ENCODE data around the gene CYREN.
"Not testable (repeated sequence)": the region's sequence is repeated elsewhere in the genome, so short reads cannot be mapped to it uniquely, and the experiment has no call there.

CYREN gene

DNA sequence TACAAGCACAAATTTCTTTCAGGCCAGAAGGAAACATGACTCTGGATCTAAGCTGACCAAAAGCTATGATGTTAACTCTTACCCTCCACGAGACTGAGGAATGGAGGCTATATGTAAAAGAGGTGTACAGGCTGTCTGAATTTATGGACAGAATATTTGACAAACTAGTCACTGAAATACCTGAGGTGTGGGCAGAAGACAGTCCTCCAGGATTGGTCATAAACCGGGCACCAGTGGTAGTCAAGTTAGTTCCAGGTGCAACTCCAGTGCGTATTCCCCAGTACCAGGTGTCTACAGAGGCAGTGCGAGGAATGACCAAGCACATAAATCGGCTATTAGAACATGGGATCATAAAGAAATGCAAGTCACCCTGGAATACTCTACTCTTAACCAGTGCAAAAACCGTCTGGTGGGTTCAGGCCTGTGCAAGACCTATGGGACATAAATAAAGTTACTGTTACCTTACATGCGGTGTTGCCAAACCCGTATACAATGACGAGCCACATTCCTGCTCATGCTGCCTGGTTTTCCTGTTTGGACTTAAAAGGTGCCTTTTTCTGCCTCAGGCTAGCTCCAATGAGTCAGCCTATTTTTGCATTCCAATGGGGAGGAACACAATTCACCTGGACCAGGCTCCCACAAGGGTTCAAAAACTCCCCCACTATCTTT is 6.7 kb upstream of the CYREN start:
- no peak for DNase-seq (ENCODE audit: low spot score)

DNA sequence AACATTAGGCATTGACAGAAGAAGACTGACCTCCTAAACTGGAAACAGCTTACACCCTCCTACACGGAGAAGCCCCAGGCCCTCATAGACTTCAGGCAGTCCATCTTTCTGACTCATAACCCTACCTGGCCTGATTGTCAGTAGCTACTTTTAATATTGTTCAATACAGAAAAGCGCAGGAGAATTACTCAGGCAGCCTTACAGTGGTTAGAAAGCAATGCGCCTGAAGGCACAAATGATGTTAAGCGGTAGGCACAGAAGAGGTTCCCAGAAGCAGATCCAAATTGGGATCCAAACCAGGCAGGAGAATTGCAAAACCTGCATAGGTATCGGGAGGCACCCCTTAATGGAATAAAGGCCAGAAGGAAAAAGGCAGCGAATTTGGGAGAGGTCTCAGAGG is 5.4 kb upstream of the CYREN start:
- DNase-seq (ENCODE audit: low spot score): no peak

DNA sequence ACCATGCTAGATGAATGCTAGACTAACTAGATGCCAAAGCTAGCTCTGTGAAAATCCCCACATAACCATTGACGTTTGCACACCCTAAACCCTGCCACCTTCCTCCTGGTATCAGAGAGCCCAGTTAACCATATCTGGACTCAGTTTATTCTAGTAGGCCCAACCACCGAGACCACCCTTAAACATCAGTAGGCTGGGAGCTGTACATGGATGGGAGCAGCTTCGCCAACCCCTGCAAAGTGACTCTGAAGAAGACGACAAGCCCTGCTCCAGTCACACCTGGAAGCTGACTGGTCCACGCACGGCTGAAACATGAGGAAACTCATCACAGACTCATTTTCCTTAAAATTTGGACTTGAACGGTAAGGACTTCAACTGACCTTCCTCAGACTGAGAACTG is 4.4 kb upstream of the CYREN start:
- no peak for DNase-seq (ENCODE audit: low spot score)

DNA sequence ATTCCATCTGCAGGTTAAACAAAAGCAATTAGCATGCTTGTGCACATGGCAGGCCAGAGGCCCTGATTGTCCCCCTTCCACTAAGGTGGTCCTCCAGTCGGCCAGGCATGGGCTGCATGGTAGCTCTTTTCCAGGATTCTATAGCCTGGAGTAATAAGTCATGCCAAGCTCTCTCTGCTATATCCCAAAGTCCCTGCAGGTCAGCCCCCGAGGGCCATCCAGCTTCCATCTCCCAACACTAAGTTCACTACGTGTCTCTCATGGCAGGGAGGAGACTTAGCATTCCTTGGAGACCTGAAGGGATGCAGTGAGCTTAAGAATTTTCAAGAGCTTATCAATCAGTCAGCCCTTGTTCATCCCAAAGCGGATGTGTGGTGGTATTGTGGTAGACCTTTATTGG is 3.4 kb upstream of the CYREN start:
- DNase-seq (ENCODE audit: low spot score): not testable (repeated sequence)

DNA sequence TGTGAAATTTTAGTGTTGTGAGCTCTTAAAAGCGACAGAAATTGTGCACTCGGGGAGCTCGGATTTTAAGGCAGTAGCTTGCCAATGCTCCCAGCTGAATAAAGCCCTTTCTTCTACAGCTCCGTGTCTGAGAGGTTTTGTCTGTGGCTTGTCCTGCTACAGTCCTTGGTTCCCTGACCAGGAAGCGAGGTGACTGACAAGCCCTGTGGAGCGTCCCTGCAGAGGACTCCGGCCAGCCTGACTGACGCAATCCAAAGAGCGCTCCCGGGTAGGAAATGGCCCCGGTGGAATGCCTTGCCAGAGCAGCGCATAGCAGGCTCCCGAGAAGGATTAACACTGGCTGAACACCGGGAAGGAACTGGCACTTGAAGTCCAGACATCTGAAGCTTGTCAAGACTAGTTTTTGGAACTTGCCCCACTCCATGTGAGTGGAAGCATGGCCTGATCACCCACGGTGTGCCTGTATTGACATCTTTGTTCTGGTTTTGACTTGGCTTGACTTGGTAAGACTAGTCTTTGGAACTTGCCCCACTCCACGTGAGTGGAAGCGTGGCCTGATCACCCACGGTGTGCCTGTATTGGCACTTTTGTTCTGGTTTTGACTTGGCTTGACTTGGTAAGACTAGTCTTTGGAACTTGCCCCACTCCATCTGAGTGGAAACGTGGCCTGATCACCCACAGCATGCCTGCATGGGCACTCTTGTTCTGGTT is 1.2 kb upstream of the CYREN start:
- DNase-seq (ENCODE audit: low spot score): not testable (repeated sequence)

DNA sequence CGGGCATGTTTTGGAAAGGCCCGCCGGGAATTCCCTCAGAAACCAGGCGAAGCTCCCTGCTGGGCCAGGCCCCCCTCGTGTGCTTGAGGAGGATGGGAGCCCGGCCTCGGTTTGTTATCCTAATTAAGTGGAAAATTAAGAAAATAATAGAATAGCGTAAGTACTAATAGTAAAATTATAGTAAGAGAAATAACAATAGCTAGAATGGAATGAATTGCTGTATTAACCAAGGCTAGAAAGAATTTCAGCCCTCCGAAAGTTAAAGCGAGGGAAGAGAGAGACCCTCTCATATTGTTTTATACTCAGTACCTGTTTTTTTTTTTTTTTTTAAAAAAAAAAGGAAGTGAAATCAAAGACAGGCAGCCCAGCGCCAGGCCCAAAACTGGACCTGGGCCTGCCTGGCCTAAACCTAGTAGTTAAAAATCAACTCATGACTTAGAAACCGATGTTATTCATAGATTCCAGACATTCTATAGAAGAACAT is 533 bp upstream of the CYREN start:
- not testable (repeated sequence) for DNase-seq (ENCODE audit: low spot score)

DNA sequence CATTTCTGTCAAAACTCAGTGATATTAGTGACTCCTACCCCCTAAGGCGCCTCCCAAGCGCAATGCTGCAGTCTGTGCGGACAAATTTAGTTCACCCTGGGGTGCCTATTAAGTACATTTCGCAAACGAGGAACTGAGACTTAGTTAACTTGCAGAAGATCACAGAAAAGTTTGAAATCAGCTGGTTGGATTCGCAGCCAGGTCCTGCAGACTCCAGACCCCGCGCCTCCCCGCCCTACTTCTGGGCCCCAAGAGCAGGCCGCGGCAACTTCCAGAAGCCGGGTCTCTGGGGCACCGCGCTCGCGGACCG is 588 bp downstream of the CYREN start:
- no peak for DNase-seq (ENCODE audit: low spot score)

DNA sequence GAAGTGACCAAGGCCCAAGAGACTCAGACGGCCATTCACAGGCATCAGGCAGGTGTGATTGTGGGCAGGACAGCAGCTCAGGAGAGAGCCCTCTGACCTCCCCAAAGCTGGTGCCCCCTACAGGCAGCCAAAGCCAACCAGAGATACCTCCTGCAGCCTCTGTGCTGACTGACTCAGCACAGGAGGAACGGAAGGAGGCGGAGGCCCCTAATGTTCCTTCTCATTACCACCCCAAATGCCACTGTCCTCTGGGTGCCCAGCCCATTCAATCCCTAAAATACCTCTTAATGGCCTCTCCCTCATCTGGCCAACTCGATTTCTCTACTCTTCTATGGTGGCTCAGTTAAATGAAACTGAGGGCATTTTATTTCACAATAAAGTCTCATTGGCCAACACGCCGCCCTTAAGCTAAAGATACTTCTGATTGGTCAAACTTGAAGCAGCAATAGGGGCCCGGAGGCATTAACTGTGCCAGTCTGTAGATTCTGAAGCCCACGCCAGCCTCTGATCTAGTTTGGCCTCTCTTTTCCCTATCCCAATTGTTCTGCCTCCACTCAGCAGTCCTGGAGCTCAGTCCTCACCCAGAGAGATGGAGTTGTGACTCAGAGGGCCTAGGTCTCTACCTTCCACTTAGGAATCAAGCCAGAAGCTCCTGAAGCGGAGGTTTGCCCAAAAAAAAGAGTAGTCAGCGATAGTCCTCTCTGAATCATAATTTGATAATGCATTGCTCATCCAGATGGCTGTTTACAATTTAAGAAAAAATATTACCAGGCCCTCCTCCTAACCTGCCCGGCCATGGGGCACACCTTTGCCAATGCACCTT is 1.2 kb downstream of the CYREN start:
- DNase-seq (ENCODE audit: low spot score): peak; percentile 67

DNA sequence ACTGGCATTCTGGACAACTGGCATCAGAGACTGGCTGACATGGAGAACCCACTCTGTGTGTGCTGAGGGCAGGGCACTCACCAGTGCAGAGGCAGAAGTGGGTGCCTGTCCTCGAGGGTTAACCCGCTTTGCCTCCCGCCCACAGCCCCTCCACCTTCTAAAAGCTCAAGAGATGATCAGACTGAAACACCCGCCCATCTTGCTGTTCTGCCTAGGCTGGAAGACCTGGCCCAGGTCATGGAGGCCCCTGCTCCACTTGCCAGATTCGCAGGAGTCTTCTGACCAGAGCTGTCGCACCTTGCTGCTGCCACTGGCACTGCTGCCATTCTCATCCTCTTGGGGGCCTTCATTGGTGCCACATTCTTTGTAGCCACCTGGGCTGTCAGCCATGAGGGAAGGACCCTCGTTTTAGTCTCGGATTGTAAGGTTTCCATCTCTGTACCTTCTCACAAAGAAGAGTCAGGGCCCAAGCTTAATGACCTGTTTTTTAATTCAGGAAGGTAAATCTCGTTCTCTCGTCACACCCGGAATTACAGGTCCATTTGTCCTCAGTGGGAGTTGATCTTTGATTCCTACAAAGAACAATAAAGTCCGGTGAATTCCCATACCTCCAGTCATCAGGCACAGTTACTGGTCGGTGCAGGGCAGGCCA is 1.9 kb downstream of the CYREN start:
- DNase-seq (ENCODE audit: low spot score): no peak

DNA sequence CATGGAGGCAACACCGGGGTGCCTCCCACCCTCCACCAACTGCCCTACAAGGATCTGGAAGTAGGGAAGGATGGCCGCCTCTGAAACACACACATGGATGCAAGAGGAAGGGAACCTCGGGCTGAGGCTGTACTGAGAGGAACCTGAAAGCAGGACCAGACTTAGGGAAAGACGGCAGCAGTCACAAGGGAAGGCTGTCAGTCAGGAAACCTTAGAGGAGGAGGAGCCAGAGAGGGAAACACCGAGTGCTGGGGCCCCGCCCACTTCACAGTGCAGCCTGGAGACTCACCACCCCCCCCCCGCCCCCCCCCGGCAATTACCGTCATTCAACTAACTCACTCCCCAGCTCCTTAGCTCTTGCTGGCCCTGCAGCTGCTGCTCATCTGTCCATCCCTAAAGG is 2.5 kb downstream of the CYREN start:
- peak; percentile 29 for DNase-seq (ENCODE audit: low spot score)

DNA sequence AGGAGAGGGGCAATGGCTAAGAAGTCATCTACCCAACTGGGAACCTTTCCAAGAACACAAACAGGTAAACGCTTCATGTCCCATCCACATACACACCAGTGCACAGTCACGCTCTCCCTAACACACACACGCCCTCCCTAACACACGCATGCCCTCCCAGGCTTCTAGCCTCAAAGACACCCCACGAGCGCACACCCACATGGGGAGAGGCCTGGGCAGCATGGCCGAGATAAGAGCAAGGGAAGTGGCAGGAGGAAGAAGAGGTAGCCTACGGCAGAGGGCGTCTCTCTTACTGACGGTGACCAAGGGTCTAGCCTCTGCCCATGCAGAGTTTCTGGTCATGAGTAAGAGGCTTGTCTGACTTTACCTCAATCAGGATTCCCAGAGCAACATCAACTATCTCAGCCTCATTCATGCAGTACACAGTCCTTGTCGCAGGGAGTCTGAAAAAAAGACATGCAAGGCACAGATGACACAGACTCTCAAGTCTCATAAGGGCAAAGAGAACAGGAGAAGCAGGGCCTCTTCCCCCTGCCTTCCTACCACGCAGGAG is 3.1 kb downstream of the CYREN start:
- no peak for DNase-seq (ENCODE audit: low spot score)

DNA sequence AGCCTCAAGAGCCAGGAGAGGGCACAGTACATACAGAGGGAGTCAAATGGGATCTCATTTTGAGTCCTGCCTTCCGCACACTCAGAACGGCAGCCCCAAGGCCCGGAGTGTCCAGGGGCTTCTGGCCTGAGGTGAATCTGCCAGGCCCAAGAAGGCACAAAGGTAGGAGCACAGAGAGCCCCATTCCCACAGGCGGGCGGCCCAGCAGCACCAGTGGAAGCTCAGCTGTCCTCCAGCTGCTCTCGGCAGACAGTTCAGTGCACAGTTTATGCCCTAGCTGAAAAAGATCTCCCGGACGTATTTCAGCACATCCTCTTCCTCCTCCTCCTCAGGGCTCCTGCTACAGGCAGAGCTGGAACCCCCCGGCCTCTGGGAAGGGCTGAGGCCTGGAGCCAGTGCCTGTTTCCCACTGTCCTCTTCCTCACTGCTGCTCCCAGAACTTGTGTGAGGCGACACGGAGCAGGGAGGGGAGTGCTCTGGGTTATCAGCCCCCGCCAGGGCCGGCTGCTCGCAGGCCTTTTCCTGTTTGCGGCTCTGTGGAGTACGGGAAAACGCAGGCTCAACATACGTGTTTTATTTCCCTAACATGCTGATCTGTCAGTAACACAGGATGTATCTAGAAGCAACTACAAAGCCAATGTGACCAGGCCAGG is 4.0 kb downstream of the CYREN start:
- no peak for DNase-seq (ENCODE audit: low spot score)

DNA sequence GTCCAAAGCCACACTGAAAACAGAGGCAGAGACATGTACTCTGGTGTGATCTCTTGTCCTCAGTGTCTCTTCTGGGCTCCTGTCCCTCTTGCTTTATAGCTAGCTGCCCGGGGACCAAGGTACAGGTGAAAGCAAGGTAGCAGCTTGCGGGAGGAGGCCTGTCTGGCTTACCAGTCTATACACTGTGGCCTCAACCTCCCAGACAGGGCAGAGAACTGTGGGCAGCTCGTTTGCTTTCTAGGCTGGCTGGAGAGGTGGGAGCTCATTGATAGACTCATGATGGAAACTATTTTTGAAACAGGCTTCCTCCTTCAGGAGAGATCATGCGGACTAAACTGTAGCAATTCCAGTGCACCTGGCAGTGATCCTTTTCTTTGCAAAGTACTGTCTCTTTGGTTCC is 4.6 kb downstream of the CYREN start:
- DNase-seq (ENCODE audit: low spot score): no peak

DNA sequence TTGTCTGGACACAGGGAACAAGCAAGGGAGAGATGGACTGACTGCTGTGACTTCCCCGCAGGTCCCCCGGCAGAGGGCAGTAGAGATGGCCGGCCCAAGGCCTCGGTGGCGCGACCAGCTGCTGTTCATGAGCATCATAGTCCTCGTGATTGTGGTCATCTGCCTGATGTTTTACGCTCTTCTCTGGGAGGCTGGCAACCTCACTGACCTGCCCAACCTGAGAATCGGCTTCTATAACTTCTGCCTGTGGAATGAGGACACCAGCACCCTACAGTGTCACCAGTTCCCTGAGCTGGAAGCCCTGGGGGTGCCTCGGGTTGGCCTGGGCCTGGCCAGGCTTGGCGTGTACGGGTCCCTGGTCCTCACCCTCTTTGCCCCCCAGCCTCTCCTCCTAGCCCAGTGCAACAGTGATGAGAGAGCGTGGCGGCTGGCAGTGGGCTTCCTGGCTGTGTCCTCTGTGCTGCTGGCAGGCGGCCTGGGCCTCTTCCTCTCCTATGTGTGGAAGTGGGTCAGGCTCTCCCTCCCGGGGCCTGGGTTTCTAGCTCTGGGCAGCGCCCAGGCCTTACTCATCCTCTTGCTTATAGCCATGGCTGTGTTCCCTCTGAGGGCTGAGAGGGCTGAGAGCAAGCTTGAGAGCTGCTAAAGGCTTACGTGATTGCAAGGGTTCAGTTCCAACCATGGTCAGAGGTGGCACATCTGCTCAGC is 6.0 kb downstream of the CYREN start:
- DNase-seq (ENCODE audit: low spot score): no peak

DNA sequence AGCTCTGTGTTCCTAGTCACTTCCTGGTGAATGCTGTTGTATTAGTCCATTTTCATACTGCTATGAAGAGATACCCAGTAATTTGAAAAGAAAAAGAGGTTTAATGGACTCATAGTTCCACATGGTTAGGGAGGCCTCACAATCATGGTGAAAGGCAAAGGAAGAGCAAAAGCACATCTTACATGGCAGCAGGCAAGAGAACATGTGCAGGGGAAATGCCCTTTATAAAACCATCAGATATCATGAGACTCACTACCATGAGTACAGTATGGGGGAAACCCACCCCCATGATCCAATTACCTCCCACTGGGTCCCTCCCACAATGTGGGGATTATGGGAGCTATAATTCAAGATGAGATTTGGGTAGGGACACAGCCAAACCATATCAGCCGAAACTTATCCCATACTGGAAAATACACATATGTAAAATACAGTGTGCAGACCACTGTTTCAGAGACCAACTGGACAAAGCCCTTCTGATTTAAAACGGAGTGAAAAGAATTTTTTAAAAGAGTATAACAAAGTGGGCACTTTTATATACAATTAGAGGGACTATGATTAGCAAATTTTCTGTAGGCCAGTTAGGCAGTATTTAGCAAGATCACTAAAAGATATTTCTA is 8.0 kb downstream of the CYREN start:
- DNase-seq (ENCODE audit: low spot score): no peak

DNA sequence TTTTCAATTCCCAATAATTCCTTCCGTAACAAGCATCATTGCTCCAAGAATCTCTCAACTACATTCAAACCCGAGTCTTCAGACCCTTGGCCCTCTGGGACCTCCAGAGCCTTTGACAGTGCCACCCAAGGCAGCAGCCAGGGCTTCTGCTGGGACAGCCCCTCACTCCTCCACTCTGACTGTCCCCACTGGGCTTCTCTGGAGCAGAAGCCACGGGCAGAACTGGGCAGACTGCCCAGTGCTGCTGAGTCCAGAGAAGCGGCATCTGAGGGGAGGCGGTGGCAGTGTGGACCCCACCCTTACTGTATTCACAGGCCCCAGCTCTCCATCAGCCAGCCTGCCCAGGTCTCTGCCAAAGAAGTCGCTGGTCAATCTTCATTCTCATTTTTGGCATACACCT is 8.8 kb downstream of the CYREN start:
- DNase-seq (ENCODE audit: low spot score): no peak

DNA sequence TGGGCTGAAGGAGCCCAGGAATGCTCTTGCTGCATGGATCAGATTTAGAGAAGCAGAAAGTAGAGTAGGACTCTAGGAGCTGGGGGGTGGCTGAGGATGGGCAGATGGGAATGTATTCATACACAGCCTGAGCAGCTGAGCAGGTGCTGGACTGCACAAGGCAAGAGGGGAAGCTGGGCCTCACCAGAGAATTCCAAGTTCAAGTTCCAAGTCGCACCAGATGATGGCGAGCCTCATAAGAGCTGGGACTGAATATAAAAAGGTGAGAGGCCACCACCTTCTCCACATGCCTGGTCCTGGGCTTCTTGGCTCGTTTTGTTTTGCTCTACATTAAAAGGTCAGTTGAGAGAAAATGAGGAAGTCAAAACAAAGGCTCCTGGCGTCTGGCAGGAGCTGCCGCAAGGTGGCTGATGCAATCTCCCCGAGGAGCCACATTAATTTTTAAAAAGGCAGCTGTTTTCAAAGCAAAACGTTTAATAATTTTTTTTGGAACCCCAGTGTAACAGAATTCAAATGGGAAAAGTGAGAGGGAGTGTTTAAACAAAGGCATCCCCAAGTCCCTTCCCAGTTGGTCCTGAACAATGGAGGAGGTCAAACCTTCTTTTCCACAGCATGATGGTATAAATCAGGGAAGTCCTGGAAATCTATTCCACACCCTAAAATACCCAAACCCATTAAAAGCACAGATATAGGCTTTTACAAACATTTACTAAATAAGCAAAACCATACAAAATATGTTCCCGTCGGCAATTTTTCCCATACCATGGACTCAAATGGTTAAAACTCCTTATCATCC is 9.5 kb downstream of the CYREN start:
- DNase-seq (ENCODE audit: low spot score): no peak

DNA sequence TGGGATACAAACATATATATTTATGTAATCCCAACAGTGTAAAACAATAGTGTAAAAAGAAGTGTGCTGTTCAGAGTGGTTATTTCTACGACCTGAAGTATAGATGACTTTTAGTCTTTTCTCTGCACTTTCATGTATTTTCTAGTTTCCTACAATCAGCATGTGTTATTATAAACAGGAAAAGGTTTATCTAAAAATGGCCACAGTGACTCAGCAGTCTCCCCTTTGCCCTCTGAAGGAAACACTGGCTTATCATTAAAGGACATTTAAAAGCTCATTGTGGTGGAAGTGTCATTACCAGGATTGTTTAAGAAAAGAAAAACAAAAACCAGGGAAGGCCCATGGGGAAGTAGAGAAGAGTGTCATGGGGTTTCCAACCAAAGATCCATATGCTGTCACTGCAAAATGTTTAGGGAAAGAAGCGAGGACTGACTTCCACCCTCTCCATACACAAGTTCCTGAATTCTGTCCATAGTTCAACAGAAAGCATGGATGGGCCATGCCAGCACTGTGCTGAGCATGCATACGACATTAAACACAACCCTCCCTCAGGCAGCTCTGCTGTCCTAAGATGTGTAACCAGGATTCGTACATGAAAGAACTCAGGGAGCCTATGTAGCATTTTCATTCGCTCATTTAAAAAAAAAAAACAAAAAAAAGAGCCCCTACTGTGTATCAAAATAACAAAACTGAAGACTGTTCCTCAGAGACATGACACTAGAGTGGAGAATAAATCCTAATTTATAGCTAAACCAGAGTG is 10.2 kb downstream of the CYREN start:
- no peak for DNase-seq (ENCODE audit: low spot score)
